Fibroblast of skin of right biceps (primary cell): ENCODE data around the gene ZFP36.

ENCODE experiments used
- DNase-seq: peaks from one replicate; pipeline ENCODE4 v3.0.0-alpha.2; 2013

The ZFP36 gene

GRCh38 chr19:39423258-39424086, 16.8 kb downstream of the ZFP36 start:
- DNase-seq: no peak

DNA sequence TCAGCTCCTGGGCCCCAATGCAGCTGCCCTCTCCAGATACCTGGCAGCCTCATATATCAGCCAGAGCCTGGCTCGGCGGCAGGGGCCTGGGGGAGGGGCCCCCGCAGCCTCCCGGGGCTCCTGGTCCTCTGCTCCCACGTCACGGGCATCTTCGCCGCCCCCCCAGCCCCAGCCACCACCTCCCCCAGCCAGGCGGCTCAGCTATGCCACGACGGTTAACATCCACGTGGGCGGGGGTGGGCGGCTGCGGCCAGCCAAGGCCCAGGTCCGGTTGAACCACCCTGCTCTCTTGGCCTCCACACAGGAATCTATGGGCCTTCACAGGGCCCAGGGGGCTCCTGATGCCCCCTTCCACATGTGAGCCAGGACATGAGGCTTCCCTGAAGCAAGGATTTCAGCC, 18.3 kb downstream of the ZFP36 start:
- no peak for DNase-seq

DNA sequence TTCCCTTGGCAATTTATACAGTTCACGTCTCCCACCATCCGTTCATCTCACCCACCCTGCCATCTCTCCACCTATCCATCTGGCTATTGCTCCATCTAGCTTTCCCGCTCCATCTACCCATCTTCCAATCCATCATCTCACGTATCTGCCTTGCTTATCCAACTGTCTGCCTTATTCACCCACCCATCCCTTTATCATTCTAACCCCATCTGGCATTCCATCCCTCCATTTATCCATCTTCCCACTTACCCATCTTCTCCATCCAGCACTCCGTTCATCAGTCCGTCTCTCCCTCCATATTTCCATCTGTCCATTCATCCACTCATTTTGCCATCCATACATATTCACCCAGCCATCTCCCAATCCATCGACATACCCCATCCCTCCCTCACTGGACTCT, 19.1 kb downstream of the ZFP36 start:
- no peak for DNase-seq

- DNase-seq: no peak
Measured at GRCh38 chr19:39426170-39426569, 19.5 kb downstream of the ZFP36 start.

- no peak for DNase-seq
Measured at GRCh38 chr19:39427707-39428106, 21.1 kb downstream of the ZFP36 start.

DNA sequence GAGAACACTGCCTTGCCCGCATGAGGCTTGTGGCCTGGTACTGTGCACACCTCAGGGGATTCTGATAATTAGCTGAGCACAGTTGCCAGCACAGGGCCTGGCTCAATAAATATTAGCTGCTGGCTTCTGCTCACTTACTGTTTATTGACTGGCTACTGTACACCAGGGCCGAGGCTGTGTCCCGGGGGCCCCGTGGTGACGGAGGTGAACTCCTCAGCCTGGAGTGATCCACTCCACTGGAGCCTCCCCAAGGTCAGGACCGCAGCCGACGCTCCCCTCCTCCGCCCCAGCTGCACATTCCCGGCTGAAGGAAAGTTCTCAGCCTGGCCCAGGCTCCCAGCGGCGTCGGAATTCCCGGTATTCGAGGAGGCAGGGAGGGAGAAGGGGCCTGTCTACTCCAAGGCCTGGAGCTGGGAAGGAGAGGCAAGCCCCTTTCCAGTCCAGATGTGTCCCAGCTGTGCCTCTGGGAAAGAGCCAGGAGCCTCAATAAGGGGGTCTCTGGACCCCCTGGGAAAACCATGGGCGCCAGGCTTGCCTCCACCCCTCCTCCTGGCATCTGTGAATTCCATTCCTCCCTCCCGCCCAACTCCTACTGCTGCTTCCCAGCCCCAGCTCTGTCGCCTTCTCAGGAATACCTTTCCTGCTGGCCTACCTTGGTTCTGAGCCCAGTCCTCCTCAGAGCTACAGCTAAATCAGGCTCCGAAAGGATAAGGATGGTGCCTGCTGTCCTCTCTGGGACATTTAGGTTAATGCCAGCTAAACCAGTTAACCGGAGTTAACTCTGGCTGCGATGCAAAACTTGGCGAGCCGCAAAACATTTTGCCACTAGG, 21.9 kb downstream of the ZFP36 start:
- DNase-seq: peak; percentile 91

DNA sequence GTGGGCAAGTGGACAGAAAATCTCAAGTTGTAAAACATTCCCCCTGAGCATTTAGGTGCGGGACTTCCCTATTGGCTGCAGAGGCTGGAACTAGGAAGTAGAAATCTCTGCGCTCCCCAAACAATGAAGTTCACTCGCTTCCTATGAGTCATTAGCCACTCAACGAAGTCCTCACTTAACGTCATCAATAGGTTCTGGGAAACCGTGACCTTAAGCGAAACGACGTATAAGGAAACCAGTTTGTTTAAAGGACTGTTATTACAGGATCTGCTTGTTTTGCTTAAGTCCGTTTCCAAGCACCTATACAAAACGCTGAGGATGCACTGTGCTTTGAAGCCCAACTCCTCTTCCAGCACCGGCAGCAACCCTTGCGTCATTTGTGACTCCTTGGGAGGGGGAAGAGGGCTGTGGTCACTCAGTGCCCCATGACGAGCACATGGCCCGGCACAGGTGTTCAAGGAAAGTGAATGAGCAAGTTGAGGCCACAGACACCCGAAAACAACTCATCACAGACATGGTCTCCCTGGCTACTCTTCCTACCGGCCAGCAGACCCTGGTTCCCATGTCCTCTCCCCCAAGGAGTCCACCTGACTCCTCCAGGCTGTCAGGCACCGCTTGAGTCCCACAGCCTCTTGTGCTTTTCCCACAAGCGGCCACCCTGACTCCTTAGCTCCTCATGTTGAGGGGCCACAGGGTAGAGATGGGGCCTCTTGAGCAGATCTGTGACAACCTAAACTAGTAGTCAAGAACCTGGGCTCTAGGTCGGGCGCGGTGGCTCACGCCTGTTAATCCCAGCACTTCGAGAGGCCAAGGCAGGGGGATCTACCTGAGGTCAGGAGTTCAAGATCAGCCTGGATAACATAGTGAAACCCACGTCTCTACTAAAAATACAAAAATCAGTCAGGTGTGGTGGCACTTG, 24.3 kb downstream of the ZFP36 start:
- peak; percentile 61 for DNase-seq

DNA sequence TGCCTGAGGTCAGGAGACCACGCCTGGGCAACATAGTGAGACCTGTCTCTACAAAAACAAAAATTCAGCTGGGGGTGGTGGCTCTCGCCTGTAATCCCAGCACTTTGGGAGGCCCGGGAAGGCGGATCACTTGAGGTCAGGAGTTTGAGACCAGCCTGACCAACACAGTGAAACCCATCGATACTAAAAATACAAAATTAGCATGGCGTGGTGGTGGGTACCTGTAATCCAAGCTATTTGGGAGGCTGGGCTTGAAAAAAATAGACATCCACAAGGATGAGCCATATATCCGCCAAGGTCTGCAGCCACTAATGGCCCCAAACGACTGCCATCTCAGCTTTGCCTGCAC, 26.0 kb downstream of the ZFP36 start:
- no peak for DNase-seq

- DNase-seq: no peak
Measured at GRCh38 chr19:39433480-39434079, 26.9 kb downstream of the ZFP36 start.

DNA sequence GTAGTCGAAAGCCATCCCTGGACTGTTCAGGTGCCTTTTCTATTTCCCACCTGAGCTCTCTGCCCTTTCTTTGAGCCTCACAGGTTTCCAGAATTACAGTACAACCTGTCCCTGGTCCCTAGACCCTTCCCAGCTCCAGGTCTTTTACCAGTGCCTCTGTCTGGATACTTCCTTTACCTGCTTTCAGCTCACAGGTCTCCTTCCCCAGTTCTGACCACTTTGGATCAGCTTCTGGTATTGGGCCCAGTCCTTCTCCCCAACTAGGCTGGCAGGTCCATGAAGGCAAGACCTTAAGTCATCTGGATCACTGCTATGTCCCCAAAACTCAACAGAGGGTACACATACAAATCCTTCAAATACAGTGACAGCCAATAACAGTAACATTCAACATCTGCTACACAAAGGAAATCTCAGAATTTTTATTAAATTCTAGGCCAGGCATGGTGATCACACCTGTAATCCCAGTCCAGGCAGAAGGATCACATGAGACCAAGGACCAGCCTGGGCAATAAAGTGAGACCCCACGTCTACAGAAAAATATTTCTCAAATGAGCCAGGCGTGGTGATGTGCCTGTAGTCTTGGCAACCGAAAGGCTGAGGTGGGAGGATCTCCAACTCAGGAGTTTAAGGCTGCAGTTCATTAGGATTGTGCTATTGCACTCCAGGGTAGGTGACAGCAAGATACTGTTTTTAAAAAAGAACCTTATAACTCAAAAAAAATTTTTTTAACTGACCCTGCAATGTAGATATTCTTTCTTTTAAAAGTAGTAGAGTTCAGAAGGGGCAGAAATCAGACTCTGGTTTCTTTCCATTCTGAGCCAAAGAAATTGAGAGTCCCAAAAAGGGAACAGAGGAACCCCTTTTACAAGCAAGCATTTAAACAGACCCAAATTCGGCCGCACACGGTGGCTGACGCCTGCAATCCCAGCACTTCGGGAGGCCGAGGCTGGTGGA, 27.8 kb downstream of the ZFP36 start:
- DNase-seq: peak; percentile 13

DNA sequence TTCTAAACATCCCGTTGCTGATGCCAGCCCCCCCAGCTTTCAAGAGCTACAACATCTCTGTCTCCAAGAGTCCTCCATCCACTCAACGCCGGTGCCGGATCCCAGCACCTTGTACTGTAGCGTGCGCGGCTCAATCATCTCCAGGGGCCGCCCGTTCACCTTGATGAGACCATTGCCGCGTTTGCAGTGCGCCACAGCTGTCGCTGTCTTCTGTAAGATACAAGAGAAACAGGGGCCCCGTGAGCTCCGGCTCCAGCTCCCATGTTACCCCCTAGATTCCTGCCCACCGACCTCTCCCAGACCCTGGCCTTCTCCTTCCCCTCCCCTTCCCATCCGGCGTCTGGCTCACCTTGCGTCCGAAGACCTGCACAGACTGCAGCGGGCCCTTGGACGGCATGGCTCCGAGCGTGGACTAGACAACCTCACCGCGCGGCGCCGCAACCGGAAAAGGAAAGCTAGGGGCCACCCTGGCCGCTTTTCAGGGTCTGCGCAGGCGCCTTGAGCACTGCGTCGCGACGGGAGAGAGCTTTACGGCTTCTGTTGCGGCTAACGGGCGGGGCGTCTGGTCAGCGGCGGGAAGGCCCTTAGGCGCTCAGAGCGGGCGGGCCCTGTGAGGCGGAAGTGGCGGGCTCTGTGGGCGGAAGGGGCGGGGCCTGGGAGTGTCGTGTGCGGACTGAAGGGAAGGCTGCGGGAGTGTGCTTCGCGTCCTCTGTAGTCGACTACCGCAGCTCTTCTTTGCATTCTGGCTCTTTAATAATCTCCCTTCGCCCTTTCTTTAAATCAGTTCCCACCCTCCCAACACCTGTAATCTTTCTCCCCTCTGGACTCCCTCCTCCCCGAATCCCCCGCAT, 29.1 kb downstream of the ZFP36 start, which contains the start of gene RPS16:
Gene RPS16 (minus strand): TSS at position 451 of the 851 bp plus-strand sequence. CDS start 54 bp downstream, at position 397.
- DNase-seq: peak; percentile 98

GRCh38 chr19:39436350-39436716, 29.7 kb downstream of the ZFP36 start:
- no peak for DNase-seq

- peak; percentile 58 for DNase-seq
Measured at GRCh38 chr19:39438270-39438934, 31.8 kb downstream of the ZFP36 start.

GRCh38 chr19:39444598-39445195, 38.0 kb downstream of the ZFP36 start:
- peak; percentile 17 for DNase-seq

DNA sequence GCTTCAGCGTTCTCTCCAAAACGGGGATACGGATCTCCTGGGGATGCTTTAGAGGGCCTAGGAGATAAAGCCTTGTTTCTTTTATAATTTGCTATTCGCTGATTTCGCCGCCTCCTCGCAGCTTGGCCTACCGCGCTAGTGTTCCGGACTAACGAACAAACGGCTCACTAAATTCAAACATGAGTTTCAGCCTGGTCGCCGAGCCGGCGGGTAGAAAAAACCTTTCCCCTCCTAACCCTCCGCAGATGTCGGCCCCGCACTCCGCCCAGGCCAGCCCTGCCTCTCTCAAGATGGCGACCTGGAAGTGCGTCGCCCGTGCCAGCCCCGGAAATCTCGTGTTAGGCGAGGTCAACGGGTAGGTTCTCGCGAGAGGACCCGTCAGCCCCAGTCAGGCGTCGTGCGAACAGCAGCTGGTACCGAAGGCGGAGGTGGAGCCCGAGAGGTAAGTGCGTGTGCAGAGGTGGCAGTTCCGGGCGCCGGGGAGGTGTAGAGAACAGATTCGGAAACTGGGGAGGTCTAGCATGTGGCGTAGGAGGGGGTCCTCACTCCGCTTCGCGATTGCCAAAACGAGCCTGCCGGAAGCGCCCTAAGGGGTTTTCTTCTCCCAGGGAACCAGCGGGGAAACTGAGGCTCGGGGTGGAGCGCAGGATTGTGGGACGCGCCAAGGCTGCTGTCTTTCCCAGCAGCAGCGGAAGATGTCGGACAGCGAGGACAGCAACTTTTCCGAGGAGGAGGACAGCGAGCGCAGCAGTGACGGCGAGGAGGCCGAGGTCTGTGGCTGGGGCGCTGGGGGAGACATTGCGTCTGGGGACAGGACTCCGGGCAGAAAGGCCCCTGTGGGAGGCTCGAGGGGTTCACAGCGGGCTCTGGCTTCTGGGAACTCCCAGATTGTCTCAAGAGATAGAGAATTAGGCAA, 38.8 kb downstream of the ZFP36 start, which contains the start of gene SUPT5H:
Gene SUPT5H (plus strand): TSS at position 387 of the 916 bp plus-strand sequence. CDS start 309 bp downstream, at position 696.
- DNase-seq: peak; percentile 96

DNA sequence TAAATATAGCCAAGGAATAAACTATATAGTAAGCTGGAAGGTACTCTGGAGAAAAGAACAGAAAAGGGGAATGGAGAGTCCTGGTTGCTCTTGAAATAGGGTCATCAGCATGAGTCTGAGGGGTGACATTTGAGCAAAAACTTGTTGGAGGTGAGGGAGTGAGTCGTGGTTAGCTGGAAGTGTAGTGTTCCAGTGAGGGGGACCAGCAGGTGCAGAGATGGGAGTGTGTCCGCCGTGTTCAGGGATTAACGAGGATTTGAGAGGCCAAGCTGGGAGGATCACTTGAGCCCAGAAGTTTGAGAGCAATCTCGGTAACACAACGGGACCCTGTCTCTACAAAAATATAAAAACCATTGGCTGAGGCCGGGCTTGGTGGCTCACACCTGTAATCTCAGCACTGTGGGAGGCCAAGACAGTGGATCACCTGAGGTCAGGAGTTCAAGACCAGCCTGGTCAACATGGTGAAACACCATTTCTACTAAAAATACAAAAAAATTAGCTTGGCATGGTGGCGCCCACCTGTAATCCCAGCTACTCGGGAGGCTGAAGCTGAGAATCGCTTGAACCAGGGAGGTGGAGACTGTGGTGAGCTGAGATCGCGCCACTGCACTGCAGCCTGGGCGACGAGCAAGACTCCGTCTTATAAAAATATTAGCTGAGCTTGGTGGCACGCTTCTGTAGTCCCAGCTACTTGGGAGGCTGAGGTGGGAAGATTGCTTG, 39.9 kb downstream of the ZFP36 start:
- no peak for DNase-seq

DNA sequence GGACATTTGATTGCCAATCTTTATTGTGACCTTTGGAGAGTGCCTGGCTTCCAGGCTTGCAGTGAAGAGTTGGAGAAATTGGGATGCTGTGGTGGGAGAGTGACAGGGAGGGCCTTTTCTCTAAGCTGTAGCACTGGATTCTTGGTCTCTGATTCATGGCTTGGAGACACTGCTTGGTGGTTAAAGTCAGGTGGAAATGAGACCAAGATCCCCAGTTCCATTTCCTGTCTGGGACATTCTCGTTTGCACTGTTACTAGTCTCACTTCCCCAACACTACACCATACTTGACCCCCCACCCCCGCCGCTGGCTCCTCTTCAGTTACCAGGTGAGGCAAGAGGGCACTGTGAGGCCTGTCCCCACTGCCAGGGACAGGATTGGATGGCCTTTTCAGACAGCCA, 41.6 kb downstream of the ZFP36 start:
- peak; percentile 62 for DNase-seq
